NCI-H128 (cell line): Measurements from ENCODE around the gene SHANK1.

Source experiments
- DNase-seq: peaks from one replicate; lab custom pipeline; 2025; ENCODE audit not compliant: unreplicated experiment; lab: John Stamatoyannopoulos, UW

SHANK1 gene

GRCh38 chr19:50693064-50693975 lies 26.3 kb downstream of the SHANK1 start:
- DNase-seq = no peak

GRCh38 chr19:50690439-50690838 lies 29.2 kb downstream of the SHANK1 start:
- no peak for DNase-seq

- DNase-seq = no peak
These were observed 30.8 kb downstream of the SHANK1 start for GRCh38 chr19:50688766-50689165.

GRCh38 chr19:50686310-50687032 lies 33.1 kb downstream of the SHANK1 start:
- DNase-seq = no peak

- no peak for DNase-seq
These were observed 40.2 kb downstream of the SHANK1 start for GRCh38 chr19:50679177-50680125.

- no peak for DNase-seq
These were observed 41.3 kb downstream of the SHANK1 start for GRCh38 chr19:50678323-50678722.

GRCh38 chr19:50677636-50678035 lies 42.0 kb downstream of the SHANK1 start:
- no peak for DNase-seq

GRCh38 chr19:50676625-50677197 lies 42.9 kb downstream of the SHANK1 start:
- no peak for DNase-seq

- no peak for DNase-seq
These were observed 46.5 kb downstream of the SHANK1 start for GRCh38 chr19:50673118-50673517.

GRCh38 chr19:50670102-50670380 lies 49.6 kb downstream of the SHANK1 start:
- DNase-seq = no peak

- DNase-seq = no peak
These were observed 50.1 kb downstream of the SHANK1 start for GRCh38 chr19:50669302-50670101.

- DNase-seq = no peak
These were observed 50.7 kb downstream of the SHANK1 start for GRCh38 chr19:50668879-50669278.

GRCh38 chr19:50668416-50668815 lies 51.2 kb downstream of the SHANK1 start:
- no peak for DNase-seq

- no peak for DNase-seq
These were observed 51.8 kb downstream of the SHANK1 start for GRCh38 chr19:50667759-50668231.

GRCh38 chr19:50667177-50667758 lies 52.3 kb downstream of the SHANK1 start:
- DNase-seq = no peak

- DNase-seq = no peak
These were observed 53.0 kb downstream of the SHANK1 start for GRCh38 chr19:50666346-50667176.

GRCh38 chr19:50664204-50664603 lies 55.4 kb downstream of the SHANK1 start:
- DNase-seq = no peak

- DNase-seq = no peak
These were observed 56.2 kb downstream of the SHANK1 start for GRCh38 chr19:50663482-50663790.
